RWPE2 (cell line): ENCODE measurements around the gene SLF1.

Source experiments
- ATAC-seq: fragments of 200-7000 bp; cut with Tn5 transposase; 3 replicates; pipeline ENCODE4 v1.9.1; 2021; ENCODE audit warnings: low read depth
- DNase-seq: peaks from one replicate; pipeline ENCODE4 v3.0.0-alpha.2; 2020; ENCODE audit warnings: low spot score
- H3K27ac ChIP-seq: fragments of 450-650 bp; 2 replicates; pipeline ENCODE4 v1.5.1; 2017; ENCODE audit warnings: mild to moderate bottlenecking; ENCODE audit not compliant: poor library complexity, severe bottlenecking
- H3K27me3 ChIP-seq: fragments of 250-450 bp; sonication (Bioruptor Pico); 2 replicates; pipeline ENCODE4 v1.5.1; 2021; ENCODE audit warnings: mild to moderate bottlenecking, moderate library complexity; ENCODE audit not compliant: insufficient read depth, poor library complexity, severe bottlenecking
- H3K36me3 ChIP-seq: fragments of 250-450 bp; sonication (Bioruptor Pico); 2 replicates; pipeline ENCODE4 v1.5.1; 2020; ENCODE audit warnings: low read depth, mild to moderate bottlenecking, moderate library complexity
- H3K4me1 ChIP-seq: fragments of 250-450 bp; sonication (Bioruptor Pico); 2 replicates; pipeline ENCODE4 v1.5.1; 2021; ENCODE audit warnings: mild to moderate bottlenecking, moderate library complexity; ENCODE audit not compliant: insufficient read depth, poor library complexity, severe bottlenecking
- H3K4me3 ChIP-seq: fragments of 250-450 bp; sonication (Bioruptor Pico); 2 replicates; pipeline ENCODE4 v1.5.1; 2021; ENCODE audit warnings: mild to moderate bottlenecking, moderate library complexity; ENCODE audit not compliant: severe bottlenecking
- H3K9me3 ChIP-seq: fragments of 250-450 bp; sonication (Bioruptor Pico); 2 replicates; pipeline ENCODE4 v1.5.1; 2021; ENCODE audit warnings: mild to moderate bottlenecking, moderate library complexity; ENCODE audit not compliant: severe bottlenecking
- TF ChIP-seq, protein P1 (sequence below): fragments of 450-650 bp; IDR thresholded peaks from one replicate; pipeline ENCODE4 v1.5.1; 2017; ENCODE audit warnings: mild to moderate bottlenecking, moderate library complexity; ENCODE audit not compliant: poor library complexity, severe bottlenecking

Gene SLF1

DNA sequence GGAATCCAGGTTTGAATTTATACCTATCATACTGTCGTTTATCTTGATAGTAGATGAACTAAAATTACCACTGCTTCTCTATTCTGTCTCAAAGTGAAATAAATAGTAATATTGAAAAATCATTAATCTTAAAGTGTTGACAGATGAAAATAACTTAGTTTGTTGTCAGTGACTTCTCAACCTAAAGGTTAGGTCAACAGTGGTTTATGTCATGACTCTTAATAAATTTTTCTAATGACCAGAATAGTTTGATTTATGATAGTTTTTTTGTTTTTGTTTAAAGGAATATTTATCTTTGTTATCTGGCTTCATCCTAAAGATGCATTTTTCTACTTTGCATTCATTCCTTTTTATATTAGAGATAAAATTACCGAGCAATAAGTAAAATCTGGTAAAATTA lies 81.1 kb downstream of the SLF1 start:
- ATAC-seq (no peak), DNase-seq (no peak)
- Histone ChIP-seq H3K27ac (no peak overlapping the region), H3K27me3 (no peaks in the 10 kb centered on the region), H3K36me3 (peaks cover 21% of the 10 kb centered on the region), H3K4me1 (no peaks in the 10 kb centered on the region), H3K9me3 (no peaks in the 10 kb centered on the region), H3K4me3 (no peak overlapping the region)
- TF ChIP-seq, protein P1, sequence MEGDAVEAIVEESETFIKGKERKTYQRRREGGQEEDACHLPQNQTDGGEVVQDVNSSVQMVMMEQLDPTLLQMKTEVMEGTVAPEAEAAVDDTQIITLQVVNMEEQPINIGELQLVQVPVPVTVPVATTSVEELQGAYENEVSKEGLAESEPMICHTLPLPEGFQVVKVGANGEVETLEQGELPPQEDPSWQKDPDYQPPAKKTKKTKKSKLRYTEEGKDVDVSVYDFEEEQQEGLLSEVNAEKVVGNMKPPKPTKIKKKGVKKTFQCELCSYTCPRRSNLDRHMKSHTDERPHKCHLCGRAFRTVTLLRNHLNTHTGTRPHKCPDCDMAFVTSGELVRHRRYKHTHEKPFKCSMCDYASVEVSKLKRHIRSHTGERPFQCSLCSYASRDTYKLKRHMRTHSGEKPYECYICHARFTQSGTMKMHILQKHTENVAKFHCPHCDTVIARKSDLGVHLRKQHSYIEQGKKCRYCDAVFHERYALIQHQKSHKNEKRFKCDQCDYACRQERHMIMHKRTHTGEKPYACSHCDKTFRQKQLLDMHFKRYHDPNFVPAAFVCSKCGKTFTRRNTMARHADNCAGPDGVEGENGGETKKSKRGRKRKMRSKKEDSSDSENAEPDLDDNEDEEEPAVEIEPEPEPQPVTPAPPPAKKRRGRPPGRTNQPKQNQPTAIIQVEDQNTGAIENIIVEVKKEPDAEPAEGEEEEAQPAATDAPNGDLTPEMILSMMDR = no peak

DNA sequence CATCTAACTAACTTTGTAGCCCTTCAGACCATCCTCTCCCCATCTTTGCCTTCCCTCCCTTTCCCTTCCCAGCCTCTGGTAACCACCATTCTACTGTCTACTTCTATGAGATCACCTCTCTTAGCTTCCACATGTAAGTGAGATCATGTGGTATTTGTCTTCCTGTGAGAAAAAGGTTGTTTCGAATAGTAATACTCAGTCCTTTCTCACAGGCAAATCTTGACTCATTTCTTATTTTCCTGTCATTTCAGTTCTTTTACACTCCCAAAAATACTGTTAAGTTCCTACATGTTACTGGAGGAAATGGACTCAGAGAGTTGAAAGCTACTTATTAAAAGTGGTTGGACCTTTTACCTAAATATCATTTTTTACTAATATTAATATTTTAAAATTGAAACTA lies 82.1 kb downstream of the SLF1 start:
- Histone ChIP-seq H3K27ac (no peak overlapping the region), H3K9me3 (no peaks in the 10 kb centered on the region), H3K27me3 (no peaks in the 10 kb centered on the region), H3K36me3 (peaks cover 16% of the 10 kb centered on the region), H3K4me3 (no peak overlapping the region), H3K4me1 (no peaks in the 10 kb centered on the region)
- TF ChIP-seq, protein P1 = no peak
- ATAC-seq (no peak), DNase-seq (no peak)

DNA sequence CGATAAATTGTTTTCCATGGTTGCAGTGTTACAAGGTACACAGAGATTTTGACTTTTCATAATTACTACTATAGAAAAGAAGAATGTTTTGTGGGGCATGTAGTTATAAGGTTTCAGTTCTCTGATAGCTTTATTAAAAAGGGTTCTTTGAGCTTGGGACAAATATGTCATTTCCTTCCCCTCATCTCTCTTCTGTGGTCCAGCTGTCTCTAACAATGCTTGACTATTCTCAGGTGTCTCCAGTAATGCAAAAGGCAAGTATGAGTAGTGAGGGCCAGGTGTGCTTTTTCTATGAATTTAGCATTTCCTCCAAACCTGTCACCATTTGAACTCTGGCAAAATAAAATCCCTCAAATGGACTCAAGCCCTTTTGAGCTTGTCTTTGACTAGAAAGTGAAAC lies 84.3 kb downstream of the SLF1 start:
- Histone ChIP-seq H3K9me3 (no peaks in the 10 kb centered on the region), H3K27ac (no peak overlapping the region), H3K27me3 (no peaks in the 10 kb centered on the region), H3K4me3 (no peak overlapping the region), H3K4me1 (no peaks in the 10 kb centered on the region), H3K36me3 (no peaks in the 10 kb centered on the region; the same call in 1 of the 2 replicates)
- ATAC-seq (no peak), DNase-seq (no peak)
- TF ChIP-seq, protein P1 = no peak

DNA sequence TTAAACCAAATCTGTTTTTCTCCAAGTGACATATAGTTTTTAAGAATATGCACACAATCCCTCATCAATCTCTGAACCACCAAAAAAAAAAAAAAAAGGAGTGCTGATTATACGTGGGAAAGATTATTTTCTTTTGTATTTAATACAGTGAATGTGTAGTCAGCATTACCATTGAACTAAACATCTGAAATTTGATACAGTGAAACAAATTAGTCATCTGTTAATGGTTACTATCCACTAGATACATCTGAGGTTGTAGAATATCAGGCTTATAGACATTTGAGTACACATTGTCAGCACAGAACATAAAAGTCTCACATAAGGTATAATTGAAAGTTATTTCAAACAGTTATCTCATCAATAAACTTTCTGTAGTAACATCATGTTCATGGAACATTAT lies 87.0 kb downstream of the SLF1 start:
- ATAC-seq = peak; percentile 53; the same call in 1 of the 3 replicates
- Histone ChIP-seq H3K9me3 (no peaks in the 10 kb centered on the region), H3K4me1 (no peaks in the 10 kb centered on the region), H3K27me3 (no peaks in the 10 kb centered on the region), H3K36me3 (peaks cover 17% of the 10 kb centered on the region), H3K4me3 (no peak overlapping the region), H3K27ac (no peak overlapping the region)
- DNase-seq = no peak
- TF ChIP-seq, protein P1 = no peak

DNA sequence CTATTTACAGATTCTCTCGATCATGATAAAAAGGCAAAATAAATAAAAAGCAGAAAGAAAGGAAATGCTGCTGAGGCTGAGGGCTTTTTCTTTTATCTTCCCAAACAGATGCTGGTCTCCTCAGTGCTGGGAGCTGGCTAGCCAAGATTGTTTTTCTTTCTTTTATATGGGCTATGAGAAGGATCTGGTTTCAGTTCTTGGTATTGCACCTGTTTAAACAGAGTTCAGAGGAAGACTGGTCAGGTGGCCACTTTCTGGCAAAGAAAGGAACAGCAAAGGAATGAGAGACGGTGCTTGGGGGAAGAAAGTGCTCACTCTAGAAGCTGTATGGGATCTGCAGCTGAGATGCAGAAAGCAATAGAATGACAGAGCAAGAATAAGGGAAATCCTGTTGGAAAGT lies 88.9 kb downstream of the SLF1 start:
- no peaks in the 10 kb centered on the region for H3K9me3 ChIP-seq
- no peaks in the 10 kb centered on the region for H3K27me3 ChIP-seq
- peaks cover 21% of the 10 kb centered on the region for H3K36me3 ChIP-seq
- H3K4me1 ChIP-seq = no peaks in the 10 kb centered on the region
- H3K4me3 ChIP-seq = no peak overlapping the region
- peak; percentile 36; the same call in 2 of the 3 replicates for ATAC-seq
- H3K27ac ChIP-seq = no peak overlapping the region
- TF ChIP-seq, protein P1 = no peak
- DNase-seq = no peak
